HL-60 (cell line): ENCODE measurements around the gene FRAS1.

ENCODE experiments used
- DNase-seq, 2 experiments: peaks; one replicate each; pipeline ENCODE4 v3.0.0-alpha.2; 2010 to 2020; ENCODE audit warnings: low read depth in 1 of 2, low spot score in 1 of 2
- H3K27ac ChIP-seq: fragments of 250-450 bp; sonication (Bioruptor Pico); replicated peaks from 2 replicates; pipeline ENCODE4 v1.5.1; 2020; ENCODE audit warnings: mild to moderate bottlenecking, moderate library complexity
- H3K27me3 ChIP-seq: fragments of 250-450 bp; sonication (Bioruptor Pico); 2 replicates; pipeline ENCODE4 v1.5.1; 2021; ENCODE audit warnings: mild to moderate bottlenecking, moderate library complexity; ENCODE audit not compliant: insufficient read depth, poor library complexity, severe bottlenecking
- H3K4me3 ChIP-seq: replicated peaks from 2 replicates; pipeline ENCODE4 v1.5.1; 2011; ENCODE audit warnings: mild to moderate bottlenecking, control low read depth, low read length; ENCODE audit not compliant: insufficient read depth
- GABPA ChIP-seq: IDR thresholded peaks from 2 replicates; pipeline ENCODE4 v1.6.1; 2012; ENCODE audit warnings: low read depth
- POLR2AphosphoS5 ChIP-seq: IDR thresholded peaks from 2 replicates; pipeline ENCODE4 v1.6.1; 2012; ENCODE audit warnings: low read depth
- SPI1 ChIP-seq: IDR thresholded peaks from 2 replicates; pipeline ENCODE4 v1.6.1; 2012; ENCODE audit warnings: low read depth, mild to moderate bottlenecking, borderline replicate concordance
- TF ChIP-seq, protein P1 (sequence below): IDR thresholded peaks from 2 replicates; pipeline ENCODE4 v1.6.1; 2012; ENCODE audit warnings: low read depth; ENCODE audit not compliant: insufficient replicate concordance
- TF ChIP-seq, protein P2 (sequence below): IDR thresholded peaks from one replicate; pipeline ENCODE4 v1.5.1; 2011; ENCODE audit warnings: low read length, control low read depth, inconsistent platforms; ENCODE audit not compliant: insufficient read depth

FRAS1 gene

DNA sequence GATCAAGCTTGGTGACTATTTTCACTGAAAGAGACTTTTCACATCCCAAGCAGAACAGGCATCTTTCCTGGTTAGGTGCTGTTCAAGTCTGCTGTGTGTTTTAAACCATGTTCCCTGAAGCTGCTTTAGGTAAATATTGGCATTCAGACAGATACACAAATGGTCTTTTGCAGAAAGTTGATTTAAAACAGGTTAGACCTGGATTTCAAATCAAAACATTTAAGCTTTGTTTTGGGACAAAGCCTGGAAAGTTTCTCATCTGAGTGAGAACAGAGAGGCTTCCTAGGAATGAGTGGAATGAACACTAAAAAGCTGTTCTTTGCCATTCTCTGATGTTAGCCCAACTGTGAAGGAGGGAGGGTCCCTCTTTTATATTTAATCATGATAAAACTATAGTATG is 504.6 kb downstream of the FRAS1 start:
- Histone ChIP-seq H3K27me3 (no peaks in the 10 kb centered on the region), H3K4me3 (no peak overlapping the region), H3K27ac (no peak overlapping the region)
- no peak for DNase-seq
- TF ChIP-seq SPI1, result no peak
- no peak for TF ChIP-seq GABPA
- TF ChIP-seq, protein P1, sequence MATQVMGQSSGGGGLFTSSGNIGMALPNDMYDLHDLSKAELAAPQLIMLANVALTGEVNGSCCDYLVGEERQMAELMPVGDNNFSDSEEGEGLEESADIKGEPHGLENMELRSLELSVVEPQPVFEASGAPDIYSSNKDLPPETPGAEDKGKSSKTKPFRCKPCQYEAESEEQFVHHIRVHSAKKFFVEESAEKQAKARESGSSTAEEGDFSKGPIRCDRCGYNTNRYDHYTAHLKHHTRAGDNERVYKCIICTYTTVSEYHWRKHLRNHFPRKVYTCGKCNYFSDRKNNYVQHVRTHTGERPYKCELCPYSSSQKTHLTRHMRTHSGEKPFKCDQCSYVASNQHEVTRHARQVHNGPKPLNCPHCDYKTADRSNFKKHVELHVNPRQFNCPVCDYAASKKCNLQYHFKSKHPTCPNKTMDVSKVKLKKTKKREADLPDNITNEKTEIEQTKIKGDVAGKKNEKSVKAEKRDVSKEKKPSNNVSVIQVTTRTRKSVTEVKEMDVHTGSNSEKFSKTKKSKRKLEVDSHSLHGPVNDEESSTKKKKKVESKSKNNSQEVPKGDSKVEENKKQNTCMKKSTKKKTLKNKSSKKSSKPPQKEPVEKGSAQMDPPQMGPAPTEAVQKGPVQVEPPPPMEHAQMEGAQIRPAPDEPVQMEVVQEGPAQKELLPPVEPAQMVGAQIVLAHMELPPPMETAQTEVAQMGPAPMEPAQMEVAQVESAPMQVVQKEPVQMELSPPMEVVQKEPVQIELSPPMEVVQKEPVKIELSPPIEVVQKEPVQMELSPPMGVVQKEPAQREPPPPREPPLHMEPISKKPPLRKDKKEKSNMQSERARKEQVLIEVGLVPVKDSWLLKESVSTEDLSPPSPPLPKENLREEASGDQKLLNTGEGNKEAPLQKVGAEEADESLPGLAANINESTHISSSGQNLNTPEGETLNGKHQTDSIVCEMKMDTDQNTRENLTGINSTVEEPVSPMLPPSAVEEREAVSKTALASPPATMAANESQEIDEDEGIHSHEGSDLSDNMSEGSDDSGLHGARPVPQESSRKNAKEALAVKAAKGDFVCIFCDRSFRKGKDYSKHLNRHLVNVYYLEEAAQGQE, result no peak
- TF ChIP-seq, protein P2, sequence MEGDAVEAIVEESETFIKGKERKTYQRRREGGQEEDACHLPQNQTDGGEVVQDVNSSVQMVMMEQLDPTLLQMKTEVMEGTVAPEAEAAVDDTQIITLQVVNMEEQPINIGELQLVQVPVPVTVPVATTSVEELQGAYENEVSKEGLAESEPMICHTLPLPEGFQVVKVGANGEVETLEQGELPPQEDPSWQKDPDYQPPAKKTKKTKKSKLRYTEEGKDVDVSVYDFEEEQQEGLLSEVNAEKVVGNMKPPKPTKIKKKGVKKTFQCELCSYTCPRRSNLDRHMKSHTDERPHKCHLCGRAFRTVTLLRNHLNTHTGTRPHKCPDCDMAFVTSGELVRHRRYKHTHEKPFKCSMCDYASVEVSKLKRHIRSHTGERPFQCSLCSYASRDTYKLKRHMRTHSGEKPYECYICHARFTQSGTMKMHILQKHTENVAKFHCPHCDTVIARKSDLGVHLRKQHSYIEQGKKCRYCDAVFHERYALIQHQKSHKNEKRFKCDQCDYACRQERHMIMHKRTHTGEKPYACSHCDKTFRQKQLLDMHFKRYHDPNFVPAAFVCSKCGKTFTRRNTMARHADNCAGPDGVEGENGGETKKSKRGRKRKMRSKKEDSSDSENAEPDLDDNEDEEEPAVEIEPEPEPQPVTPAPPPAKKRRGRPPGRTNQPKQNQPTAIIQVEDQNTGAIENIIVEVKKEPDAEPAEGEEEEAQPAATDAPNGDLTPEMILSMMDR, result no peak
- TF ChIP-seq POLR2AphosphoS5, result no peak

DNA sequence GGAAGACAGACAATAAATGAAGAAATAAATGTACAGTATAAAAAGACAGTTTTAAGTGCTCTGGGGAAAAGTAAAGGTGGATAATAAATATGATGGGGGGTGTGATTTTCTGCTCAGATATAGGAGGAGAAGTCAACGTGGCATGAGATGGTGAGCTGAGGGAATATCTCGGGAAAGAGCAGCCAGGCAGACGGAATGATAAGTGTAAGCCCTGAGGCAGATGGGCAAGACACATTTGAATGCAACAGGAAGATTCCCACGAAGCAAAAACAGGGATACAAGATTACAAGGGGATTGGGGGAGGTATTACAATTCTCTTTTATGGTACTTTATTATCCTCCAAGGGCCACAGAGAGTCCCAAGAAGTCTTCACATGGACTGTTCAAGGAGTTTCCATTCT is 505.6 kb downstream of the FRAS1 start:
- TF ChIP-seq, protein P1, result no peak
- TF ChIP-seq SPI1 (no peak), POLR2AphosphoS5 (no peak), GABPA (no peak)
- TF ChIP-seq, protein P2, result no peak
- Histone ChIP-seq H3K27ac (no peak overlapping the region), H3K27me3 (no peaks in the 10 kb centered on the region), H3K4me3 (no peak overlapping the region)
- DNase-seq, result no peak

DNA sequence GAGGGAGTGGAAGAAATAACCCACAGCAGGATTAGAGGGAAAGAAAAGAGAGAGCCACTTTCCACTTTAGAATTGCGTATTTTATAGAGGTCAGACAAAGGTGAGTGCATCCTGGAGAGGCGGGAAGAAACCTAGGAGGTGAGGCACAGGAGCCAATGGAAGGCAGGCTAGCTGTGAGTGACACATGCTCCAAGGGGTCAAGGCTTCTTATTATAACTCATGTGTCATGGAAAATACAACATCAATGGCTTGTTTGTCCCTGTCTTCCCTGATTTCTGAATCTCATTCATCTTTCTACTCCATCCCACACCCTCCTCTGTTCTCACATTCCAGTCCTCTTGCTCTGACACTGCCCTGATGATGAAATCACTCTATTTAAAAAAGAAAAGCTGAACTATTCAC is 508.8 kb downstream of the FRAS1 start:
- TF ChIP-seq, protein P1, result no peak
- no peak for TF ChIP-seq GABPA
- TF ChIP-seq POLR2AphosphoS5, result no peak
- no peak for TF ChIP-seq SPI1
- TF ChIP-seq, protein P2, result no peak
- H3K27ac ChIP-seq, result no peak overlapping the region
- no peak overlapping the region for H3K4me3 ChIP-seq
- H3K27me3 ChIP-seq, result no peaks in the 10 kb centered on the region
- no peak for DNase-seq
